Vagina (tissue), 2 donors: ENCODE measurements around the gene SCAMP5.

Experiments used
- POLR2A ChIP-seq, 2 donors: fragments of 450-650 bp; IDR thresholded peaks; one replicate each; pipeline ENCODE4 v1.6.1; 2017; ENCODE audit warnings: antibody characterized with exemption in 2 of 2, mild to moderate bottlenecking in 2 of 2, moderate library complexity in 2 of 2
- POLR2AphosphoS5 ChIP-seq, 2 donors: sonication (generic); formaldehyde crosslinking; IDR thresholded peaks; one replicate each; pipeline ENCODE4 v1.9.0; 2017; ENCODE audit warnings: antibody characterized with exemption in 2 of 2, mild to moderate bottlenecking in 2 of 2, low read depth in 1 of 2; ENCODE audit not compliant: insufficient read depth in 1 of 2
- TF ChIP-seq, protein P1 (sequence below), 3 experiments: fragments of 450-650 bp in 2 of 3; fragments of 200-600 bp in 1 of 3; sonication (generic) in 1 of 3; IDR thresholded peaks; one replicate each; pipeline ENCODE4 v1.5.1; 2017 to 2019; ENCODE audit warnings: antibody characterized with exemption in 3 of 3, mild to moderate bottlenecking in 2 of 3, moderate library complexity in 2 of 3

DNA sequence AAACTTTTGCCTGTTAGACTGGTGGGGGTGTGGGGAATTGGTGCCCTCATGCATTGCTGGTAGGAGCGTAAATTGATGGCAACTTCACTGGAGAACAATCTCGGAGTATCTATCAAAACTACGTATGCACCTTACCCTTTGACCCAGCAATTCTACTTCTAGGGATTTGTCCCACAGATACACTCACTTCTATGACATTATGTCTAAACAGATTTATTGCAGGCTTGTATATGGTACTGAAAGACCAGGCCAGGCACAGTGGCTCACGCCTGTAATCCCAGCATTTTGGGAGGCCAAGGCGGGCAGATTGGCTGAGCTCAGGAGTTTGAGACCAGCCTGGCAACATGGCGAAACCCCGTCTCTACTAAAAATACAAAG is 58.4 kb downstream of the SCAMP5 start:
- TF ChIP-seq, protein P1, sequence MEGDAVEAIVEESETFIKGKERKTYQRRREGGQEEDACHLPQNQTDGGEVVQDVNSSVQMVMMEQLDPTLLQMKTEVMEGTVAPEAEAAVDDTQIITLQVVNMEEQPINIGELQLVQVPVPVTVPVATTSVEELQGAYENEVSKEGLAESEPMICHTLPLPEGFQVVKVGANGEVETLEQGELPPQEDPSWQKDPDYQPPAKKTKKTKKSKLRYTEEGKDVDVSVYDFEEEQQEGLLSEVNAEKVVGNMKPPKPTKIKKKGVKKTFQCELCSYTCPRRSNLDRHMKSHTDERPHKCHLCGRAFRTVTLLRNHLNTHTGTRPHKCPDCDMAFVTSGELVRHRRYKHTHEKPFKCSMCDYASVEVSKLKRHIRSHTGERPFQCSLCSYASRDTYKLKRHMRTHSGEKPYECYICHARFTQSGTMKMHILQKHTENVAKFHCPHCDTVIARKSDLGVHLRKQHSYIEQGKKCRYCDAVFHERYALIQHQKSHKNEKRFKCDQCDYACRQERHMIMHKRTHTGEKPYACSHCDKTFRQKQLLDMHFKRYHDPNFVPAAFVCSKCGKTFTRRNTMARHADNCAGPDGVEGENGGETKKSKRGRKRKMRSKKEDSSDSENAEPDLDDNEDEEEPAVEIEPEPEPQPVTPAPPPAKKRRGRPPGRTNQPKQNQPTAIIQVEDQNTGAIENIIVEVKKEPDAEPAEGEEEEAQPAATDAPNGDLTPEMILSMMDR (IDR thresholded peaks at IDR 0.05), result no peak
- TF ChIP-seq POLR2A (IDR thresholded peaks at IDR 0.05) (no peak), POLR2AphosphoS5 (IDR thresholded peaks at IDR 0.05; ENCODE audit: insufficient read depth in 1 of 2, low read depth in 1 of 2) (no peak)
